Gastroesophageal sphincter (tissue), 3 donors: ENCODE measurements around the gene ZNF569.

Experiments
- POLR2A ChIP-seq, 2 donors: fragments of 450-650 bp; IDR thresholded peaks; one replicate each; pipeline ENCODE4 v1.6.1; 2017; ENCODE audit warnings: antibody characterized with exemption in 2 of 2, mild to moderate bottlenecking in 2 of 2, moderate library complexity in 1 of 2
- TF ChIP-seq, protein P1 (sequence below), 4 experiments: fragments of 200-600 bp in 2 of 4; fragments of 450-650 bp in 2 of 4; sonication (generic) in 1 of 4; IDR thresholded peaks; one replicate each; pipeline ENCODE4 v1.5.1; 2017 to 2019; ENCODE audit warnings: antibody characterized with exemption in 4 of 4, mild to moderate bottlenecking in 2 of 4, moderate library complexity in 2 of 4

DNA sequence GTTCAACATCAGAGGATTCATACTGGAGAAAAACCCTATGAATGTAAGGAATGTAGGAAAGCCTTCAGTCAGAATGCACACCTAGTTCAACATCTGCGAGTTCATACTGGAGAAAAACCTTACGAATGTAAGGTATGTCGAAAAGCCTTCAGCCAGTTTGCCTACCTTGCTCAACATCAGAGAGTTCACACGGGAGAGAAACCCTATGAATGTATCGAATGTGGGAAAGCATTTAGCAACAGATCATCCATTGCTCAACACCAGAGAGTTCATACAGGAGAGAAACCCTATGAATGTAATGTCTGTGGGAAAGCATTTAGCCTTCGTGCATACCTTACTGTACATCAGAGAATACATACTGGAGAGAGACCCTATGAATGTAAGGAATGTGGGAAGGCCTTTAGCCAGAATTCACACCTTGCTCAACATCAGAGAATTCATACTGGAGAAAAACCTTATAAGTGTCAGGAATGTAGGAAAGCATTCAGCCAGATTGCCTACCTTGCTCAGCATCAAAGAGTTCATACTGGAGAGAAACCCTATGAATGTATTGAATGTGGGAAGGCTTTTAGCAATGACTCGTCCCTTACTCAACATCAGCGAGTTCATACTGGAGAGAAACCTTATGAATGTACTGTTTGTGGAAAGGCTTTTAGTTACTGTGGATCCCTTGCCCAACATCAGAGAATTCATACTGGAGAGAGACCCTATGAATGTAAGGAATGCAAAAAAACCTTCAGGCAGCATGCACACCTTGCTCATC, 17.3 kb upstream of the ZNF569 start:
- TF ChIP-seq, protein P1, sequence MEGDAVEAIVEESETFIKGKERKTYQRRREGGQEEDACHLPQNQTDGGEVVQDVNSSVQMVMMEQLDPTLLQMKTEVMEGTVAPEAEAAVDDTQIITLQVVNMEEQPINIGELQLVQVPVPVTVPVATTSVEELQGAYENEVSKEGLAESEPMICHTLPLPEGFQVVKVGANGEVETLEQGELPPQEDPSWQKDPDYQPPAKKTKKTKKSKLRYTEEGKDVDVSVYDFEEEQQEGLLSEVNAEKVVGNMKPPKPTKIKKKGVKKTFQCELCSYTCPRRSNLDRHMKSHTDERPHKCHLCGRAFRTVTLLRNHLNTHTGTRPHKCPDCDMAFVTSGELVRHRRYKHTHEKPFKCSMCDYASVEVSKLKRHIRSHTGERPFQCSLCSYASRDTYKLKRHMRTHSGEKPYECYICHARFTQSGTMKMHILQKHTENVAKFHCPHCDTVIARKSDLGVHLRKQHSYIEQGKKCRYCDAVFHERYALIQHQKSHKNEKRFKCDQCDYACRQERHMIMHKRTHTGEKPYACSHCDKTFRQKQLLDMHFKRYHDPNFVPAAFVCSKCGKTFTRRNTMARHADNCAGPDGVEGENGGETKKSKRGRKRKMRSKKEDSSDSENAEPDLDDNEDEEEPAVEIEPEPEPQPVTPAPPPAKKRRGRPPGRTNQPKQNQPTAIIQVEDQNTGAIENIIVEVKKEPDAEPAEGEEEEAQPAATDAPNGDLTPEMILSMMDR (IDR thresholded peaks at IDR 0.05), result no peak
- no peak for TF ChIP-seq POLR2A (IDR thresholded peaks at IDR 0.05)
